WTC11 (cell line): ENCODE results near the gene PIK3C3. TPM values are rescaled to one million over a fixed set of nuclear protein-coding genes. Genes with fewer than 3 reads are reported as not detected.

Experiments used
- ATAC-seq: fragments of 200-7000 bp; cut with Tn5 transposase; 2 replicates; pipeline ENCODE4 v1.10.0; 2021; ENCODE audit warnings: mild to moderate bottlenecking, moderate library complexity
- CTCF ChIA-PET: fragments of 300-600 bp; sonication (Branson Sonifier 250); formaldehyde crosslinking; loops from one replicate; lab custom pipeline; 2021; ENCODE audit warnings: antibody characterized with exemption; lab: Charles Lee
- POLR2A ChIA-PET: fragments of 350-600 bp; sonication (Branson Sonifier 250); formaldehyde crosslinking; loops from one replicate; lab custom pipeline; 2021; ENCODE audit warnings: antibody characterized with exemption; lab: Charles Lee
- DNase-seq: peaks from one replicate; pipeline ENCODE4 v3.0.0; 2021; ENCODE audit warnings: low spot score
- H3K27ac Mint-ChIP-seq: 2 replicates; pipeline ENCODE4 v1.8.0; 2021; ENCODE audit warnings: mixed read lengths
- H3K27me3 Mint-ChIP-seq: 2 replicates; pipeline ENCODE4 v1.8.0; 2021; ENCODE audit warnings: low read depth, mild to moderate bottlenecking, moderate library complexity, mixed read lengths
- H3K36me3 Mint-ChIP-seq: 2 replicates; pipeline ENCODE4 v1.8.0; 2021; ENCODE audit warnings: mixed read lengths
- H3K4me1 Mint-ChIP-seq: 2 replicates; pipeline ENCODE4 v1.8.0; 2022; ENCODE audit warnings: mixed read lengths
- H3K4me3 Mint-ChIP-seq: 2 replicates; pipeline ENCODE4 v1.8.0; 2021; ENCODE audit warnings: mild to moderate bottlenecking, moderate library complexity, mixed read lengths
- H3K9me3 Mint-ChIP-seq: 2 replicates; pipeline ENCODE4 v1.8.0; 2021; ENCODE audit warnings: mixed read lengths
- EMX1 ChIP-seq: fragments of 250-450 bp; sonication (Bioruptor Pico); IDR thresholded peaks from 2 replicates; pipeline ENCODE4 v1.8.0; 2021; ENCODE audit warnings: mild to moderate bottlenecking
- FOXJ3 ChIP-seq: sonication (generic); formaldehyde crosslinking; IDR thresholded peaks from 2 replicates; pipeline ENCODE4 v1.9.0; 2021; ENCODE audit warnings: missing genetic modification reagents, mild to moderate bottlenecking, borderline replicate concordance
- FOXP1 ChIP-seq: sonication (generic); formaldehyde crosslinking; IDR thresholded peaks from 2 replicates; pipeline ENCODE4 v1.8.0; 2022; ENCODE audit warnings: missing genetic modification reagents, mild to moderate bottlenecking, moderate library complexity, borderline replicate concordance
- GRHL2 ChIP-seq: fragments of 250-450 bp; sonication (Bioruptor Pico); IDR thresholded peaks from 2 replicates; pipeline ENCODE4 v1.8.0; 2022; ENCODE audit warnings: mild to moderate bottlenecking, moderate library complexity; ENCODE audit not compliant: insufficient replicate concordance, severe bottlenecking
- MXD4 ChIP-seq: fragments of 250-450 bp; sonication (Bioruptor Pico); IDR thresholded peaks from 2 replicates; pipeline ENCODE4 v1.8.0; 2021; ENCODE audit warnings: mild to moderate bottlenecking, moderate library complexity, borderline replicate concordance
- NFE2L1 ChIP-seq: sonication (generic); formaldehyde crosslinking; IDR thresholded peaks from 2 replicates; pipeline ENCODE4 v1.8.1; 2023; ENCODE audit warnings: missing genetic modification reagents
- NR2C2 ChIP-seq: sonication (generic); formaldehyde crosslinking; IDR thresholded peaks from 2 replicates; pipeline ENCODE4 v1.8.0; 2022; ENCODE audit warnings: mild to moderate bottlenecking, missing genetic modification reagents
- NR3C1 ChIP-seq: sonication (generic); formaldehyde crosslinking; conservative IDR thresholded peaks from 2 replicates; pipeline ENCODE4 v1.8.1; 2023; ENCODE audit warnings: low read depth, mild to moderate bottlenecking, missing genetic modification reagents
- RORB ChIP-seq: fragments of 250-450 bp; sonication (Bioruptor Pico); IDR thresholded peaks from 2 replicates; pipeline ENCODE4 v1.9.0; 2021; ENCODE audit warnings: mild to moderate bottlenecking
- TEAD4 ChIP-seq: sonication (generic); formaldehyde crosslinking; IDR thresholded peaks from 2 replicates; pipeline ENCODE4 v1.8.0; 2022; ENCODE audit warnings: mild to moderate bottlenecking, missing genetic modification reagents
- TP53 ChIP-seq: sonication (generic); formaldehyde crosslinking; IDR thresholded peaks from 2 replicates; pipeline ENCODE4 v1.8.1; 2023; ENCODE audit warnings: mild to moderate bottlenecking, missing genetic modification reagents
- ZNF121 ChIP-seq: sonication (generic); formaldehyde crosslinking; IDR thresholded peaks from 2 replicates; pipeline ENCODE4 v1.8.0; 2023; ENCODE audit warnings: missing genetic modification reagents
- ZNF138 ChIP-seq: sonication (generic); formaldehyde crosslinking; conservative IDR thresholded peaks from 2 replicates; pipeline ENCODE4 v1.8.1; 2022; ENCODE audit warnings: mild to moderate bottlenecking, moderate library complexity, missing genetic modification reagents
- ZNF423 ChIP-seq: fragments of 250-450 bp; sonication (Bioruptor Pico); IDR thresholded peaks from 2 replicates; pipeline ENCODE4 v2.1.2; 2022; ENCODE audit warnings: mild to moderate bottlenecking, moderate library complexity
- total RNA-seq: library from RNA; stranded (reverse); gene quantifications from 3 replicates; pipeline ENCODE4 v1.2.3, GENCODE V29; 2021
- TF ChIP-seq, protein P1 (sequence below): sonication (generic); formaldehyde crosslinking; IDR thresholded peaks from 2 replicates; pipeline ENCODE4 v1.8.1; 2022; ENCODE audit warnings: low read depth, missing genetic modification reagents, borderline replicate concordance
- TF ChIP-seq, protein P2 (sequence below): fragments of 250-450 bp; sonication (Bioruptor Pico); conservative IDR thresholded peaks from 2 replicates; pipeline ENCODE4 v1.9.0; 2021; ENCODE audit warnings: mild to moderate bottlenecking
- TF ChIP-seq, protein P3 (sequence below): sonication (generic); formaldehyde crosslinking; IDR thresholded peaks from 2 replicates; pipeline ENCODE4 v1.8.1; 2022; ENCODE audit warnings: missing genetic modification reagents, borderline replicate concordance
- TF ChIP-seq, protein P4 (sequence below): sonication (generic); formaldehyde crosslinking; IDR thresholded peaks from 2 replicates; pipeline ENCODE4 v1.8.1; 2023; ENCODE audit warnings: mild to moderate bottlenecking, missing genetic modification reagents, moderate library complexity
- TF ChIP-seq, protein P5 (sequence below): sonication (generic); formaldehyde crosslinking; IDR thresholded peaks from 2 replicates; pipeline ENCODE4 v1.8.0; 2022; ENCODE audit warnings: mild to moderate bottlenecking, missing genetic modification reagents
- TF ChIP-seq, protein P6 (sequence below): sonication (generic); formaldehyde crosslinking; IDR thresholded peaks from 2 replicates; pipeline ENCODE4 v1.8.1; 2022; ENCODE audit warnings: mild to moderate bottlenecking, missing genetic modification reagents, moderate library complexity, borderline replicate concordance

PIK3C3 gene
- total RNA-seq, 1 experiment from 2014 or later: 40.4 TPM

DNA sequence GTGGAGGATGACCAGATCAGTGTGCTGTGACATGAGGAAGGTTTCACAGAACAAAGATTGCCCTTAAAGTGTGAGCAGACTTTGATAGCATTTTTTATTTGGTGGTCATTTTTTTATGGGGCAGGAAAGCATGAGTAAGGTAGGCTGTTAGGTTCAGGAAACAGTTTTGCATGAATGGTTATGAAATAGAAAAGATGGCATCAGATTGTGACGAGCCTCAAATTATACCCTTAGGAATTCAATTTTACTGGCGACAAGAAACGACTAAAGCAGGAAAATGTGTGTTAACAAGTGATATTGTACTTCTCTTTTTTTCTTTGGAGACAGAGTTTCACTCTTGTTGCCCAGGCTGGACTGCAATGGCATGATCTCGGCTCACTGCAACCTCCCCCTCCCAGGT, 44.7 kb downstream of the PIK3C3 start:
- DNase-seq (no peak), ATAC-seq (no peak)
- Mint-ChIP-seq H3K4me3 (no peak overlapping the region), H3K9me3 (no peaks in the 10 kb centered on the region)
- TF ChIP-seq EMX1 (CRISPR knock-in tag): no peak
- TF ChIP-seq FOXP1: no peak
- TF ChIP-seq NR2C2 (CRISPR knock-in tag): no peak
- TF ChIP-seq, protein P1, sequence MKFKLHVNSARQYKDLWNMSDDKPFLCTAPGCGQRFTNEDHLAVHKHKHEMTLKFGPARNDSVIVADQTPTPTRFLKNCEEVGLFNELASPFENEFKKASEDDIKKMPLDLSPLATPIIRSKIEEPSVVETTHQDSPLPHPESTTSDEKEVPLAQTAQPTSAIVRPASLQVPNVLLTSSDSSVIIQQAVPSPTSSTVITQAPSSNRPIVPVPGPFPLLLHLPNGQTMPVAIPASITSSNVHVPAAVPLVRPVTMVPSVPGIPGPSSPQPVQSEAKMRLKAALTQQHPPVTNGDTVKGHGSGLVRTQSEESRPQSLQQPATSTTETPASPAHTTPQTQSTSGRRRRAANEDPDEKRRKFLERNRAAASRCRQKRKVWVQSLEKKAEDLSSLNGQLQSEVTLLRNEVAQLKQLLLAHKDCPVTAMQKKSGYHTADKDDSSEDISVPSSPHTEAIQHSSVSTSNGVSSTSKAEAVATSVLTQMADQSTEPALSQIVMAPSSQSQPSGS: no peak
- TF ChIP-seq, all 79 proteins: peak for 0
- Mint-ChIP-seq H3K27ac (no peak overlapping the region), H3K4me1 (peaks cover 12% of the 10 kb centered on the region), H3K27me3 (no peaks in the 10 kb centered on the region), H3K36me3 (peaks cover 58% of the 10 kb centered on the region)
- ChIA-PET POLR2A (no interaction called here), CTCF (no interaction called here)

DNA sequence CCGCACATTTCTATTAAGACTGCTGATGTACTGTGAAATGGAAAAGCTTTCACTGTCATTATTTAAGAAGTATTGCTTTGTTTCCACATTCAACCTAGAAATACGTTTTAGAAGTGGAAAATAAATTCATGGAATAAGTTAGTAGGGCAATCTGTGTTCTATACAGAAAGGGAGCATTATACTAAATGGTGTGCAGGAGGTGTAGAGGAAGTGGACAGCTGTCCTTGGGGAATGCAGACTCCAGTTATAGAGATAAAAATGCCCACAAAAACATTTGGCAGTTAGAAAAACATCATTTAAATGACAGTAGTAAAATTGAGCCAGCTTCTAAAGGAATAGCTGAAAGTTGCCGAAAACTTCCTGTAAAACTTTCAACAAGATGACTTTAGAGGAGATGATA, 46.8 kb downstream of the PIK3C3 start:
- no peaks in the 10 kb centered on the region for H3K9me3 Mint-ChIP-seq
- peaks cover 52% of the 10 kb centered on the region for H3K36me3 Mint-ChIP-seq
- peaks cover 4% of the 10 kb centered on the region for H3K4me1 Mint-ChIP-seq
- DNase-seq: no peak
- POLR2A ChIA-PET: no interaction called here
- H3K27ac Mint-ChIP-seq: no peak overlapping the region
- no peak for ATAC-seq
- H3K27me3 Mint-ChIP-seq: no peaks in the 10 kb centered on the region
- no peak for TF ChIP-seq ZNF138 (CRISPR knock-in tag)
- TF ChIP-seq ZNF423 (CRISPR knock-in tag): no peak
- no peak for TF ChIP-seq MXD4 (CRISPR knock-in tag)
- TF ChIP-seq ZNF121 (CRISPR knock-in tag): no peak
- TF ChIP-seq, protein P2, sequence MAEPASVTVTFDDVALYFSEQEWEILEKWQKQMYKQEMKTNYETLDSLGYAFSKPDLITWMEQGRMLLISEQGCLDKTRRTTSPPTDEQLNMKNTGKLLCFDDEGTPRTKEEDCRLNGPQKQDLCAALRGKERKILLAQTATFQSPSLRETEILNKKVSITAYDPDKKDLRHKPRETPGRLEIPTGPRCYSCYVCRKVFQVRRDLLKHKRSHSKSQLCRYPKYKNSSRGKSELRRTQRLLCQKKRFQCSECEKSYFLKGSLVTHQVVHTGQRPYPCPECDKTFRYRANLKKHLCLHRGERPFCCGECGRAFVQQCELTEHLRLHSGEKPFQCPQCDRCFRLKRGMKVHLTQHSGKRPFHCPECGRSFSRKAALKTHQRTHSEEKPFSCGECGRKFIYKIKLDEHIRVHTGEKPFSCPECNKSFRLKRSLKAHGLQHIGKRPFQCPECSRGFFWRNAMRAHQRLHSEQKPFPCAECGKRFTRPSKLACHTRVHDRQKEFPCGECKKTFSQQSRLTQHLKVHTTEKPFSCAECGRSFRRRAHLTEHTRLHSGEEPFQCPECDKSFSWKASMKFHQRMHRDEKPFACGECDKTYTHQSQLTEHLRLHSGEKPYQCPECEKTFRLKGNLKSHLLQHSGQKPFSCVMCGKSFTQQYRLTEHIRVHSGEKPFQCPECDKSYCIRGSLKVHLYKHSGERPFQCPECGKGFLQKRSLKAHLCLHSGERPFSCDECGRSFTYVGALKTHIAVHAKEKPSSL (CRISPR knock-in tag): no peak
- no peak for TF ChIP-seq NFE2L1 (CRISPR knock-in tag)
- TF ChIP-seq, protein P3, sequence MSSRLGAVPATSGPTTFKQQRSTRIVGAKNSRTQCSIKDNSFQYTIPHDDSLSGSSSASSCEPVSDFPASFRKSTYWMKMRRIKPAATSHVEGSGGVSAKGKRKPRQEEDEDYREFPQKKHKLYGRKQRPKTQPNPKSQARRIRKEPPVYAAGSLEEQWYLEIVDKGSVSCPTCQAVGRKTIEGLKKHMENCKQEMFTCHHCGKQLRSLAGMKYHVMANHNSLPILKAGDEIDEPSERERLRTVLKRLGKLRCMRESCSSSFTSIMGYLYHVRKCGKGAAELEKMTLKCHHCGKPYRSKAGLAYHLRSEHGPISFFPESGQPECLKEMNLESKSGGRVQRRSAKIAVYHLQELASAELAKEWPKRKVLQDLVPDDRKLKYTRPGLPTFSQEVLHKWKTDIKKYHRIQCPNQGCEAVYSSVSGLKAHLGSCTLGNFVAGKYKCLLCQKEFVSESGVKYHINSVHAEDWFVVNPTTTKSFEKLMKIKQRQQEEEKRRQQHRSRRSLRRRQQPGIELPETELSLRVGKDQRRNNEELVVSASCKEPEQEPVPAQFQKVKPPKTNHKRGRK (CRISPR knock-in tag): no peak
- no peak for TF ChIP-seq FOXJ3 (CRISPR knock-in tag)
- TF ChIP-seq RORB (CRISPR knock-in tag): no peak
- no peak for TF ChIP-seq TEAD4
- TF ChIP-seq GRHL2 (CRISPR knock-in tag): no peak
- no peak for TF ChIP-seq NR3C1
- TF ChIP-seq, protein P4, sequence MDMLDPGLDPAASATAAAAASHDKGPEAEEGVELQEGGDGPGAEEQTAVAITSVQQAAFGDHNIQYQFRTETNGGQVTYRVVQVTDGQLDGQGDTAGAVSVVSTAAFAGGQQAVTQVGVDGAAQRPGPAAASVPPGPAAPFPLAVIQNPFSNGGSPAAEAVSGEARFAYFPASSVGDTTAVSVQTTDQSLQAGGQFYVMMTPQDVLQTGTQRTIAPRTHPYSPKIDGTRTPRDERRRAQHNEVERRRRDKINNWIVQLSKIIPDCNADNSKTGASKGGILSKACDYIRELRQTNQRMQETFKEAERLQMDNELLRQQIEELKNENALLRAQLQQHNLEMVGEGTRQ: no peak
- TF ChIP-seq, protein P5, sequence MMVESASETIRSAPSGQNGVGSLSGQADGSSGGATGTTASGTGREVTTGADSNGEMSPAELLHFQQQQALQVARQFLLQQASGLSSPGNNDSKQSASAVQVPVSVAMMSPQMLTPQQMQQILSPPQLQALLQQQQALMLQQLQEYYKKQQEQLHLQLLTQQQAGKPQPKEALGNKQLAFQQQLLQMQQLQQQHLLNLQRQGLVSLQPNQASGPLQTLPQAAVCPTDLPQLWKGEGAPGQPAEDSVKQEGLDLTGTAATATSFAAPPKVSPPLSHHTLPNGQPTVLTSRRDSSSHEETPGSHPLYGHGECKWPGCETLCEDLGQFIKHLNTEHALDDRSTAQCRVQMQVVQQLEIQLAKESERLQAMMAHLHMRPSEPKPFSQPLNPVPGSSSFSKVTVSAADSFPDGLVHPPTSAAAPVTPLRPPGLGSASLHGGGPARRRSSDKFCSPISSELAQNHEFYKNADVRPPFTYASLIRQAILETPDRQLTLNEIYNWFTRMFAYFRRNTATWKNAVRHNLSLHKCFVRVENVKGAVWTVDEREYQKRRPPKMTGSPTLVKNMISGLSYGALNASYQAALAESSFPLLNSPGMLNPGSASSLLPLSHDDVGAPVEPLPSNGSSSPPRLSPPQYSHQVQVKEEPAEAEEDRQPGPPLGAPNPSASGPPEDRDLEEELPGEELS (CRISPR knock-in tag): no peak
- TF ChIP-seq, protein P6, sequence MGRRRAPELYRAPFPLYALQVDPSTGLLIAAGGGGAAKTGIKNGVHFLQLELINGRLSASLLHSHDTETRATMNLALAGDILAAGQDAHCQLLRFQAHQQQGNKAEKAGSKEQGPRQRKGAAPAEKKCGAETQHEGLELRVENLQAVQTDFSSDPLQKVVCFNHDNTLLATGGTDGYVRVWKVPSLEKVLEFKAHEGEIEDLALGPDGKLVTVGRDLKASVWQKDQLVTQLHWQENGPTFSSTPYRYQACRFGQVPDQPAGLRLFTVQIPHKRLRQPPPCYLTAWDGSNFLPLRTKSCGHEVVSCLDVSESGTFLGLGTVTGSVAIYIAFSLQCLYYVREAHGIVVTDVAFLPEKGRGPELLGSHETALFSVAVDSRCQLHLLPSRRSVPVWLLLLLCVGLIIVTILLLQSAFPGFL (CRISPR knock-in tag): no peak
- no peak for TF ChIP-seq TP53 (CRISPR knock-in tag)
- no peak overlapping the region for H3K4me3 Mint-ChIP-seq
- CTCF ChIA-PET: interaction anchor here (1.2 kb wide), 1 partner anchor 26 kb away, joined by 3 read pairs; no protein-coding TSS in a partner anchor
